Left lung (tissue), 10 donors: ENCODE data around the gene RASL10A. TPM values are rescaled to one million over a fixed set of nuclear protein-coding genes. Genes with fewer than 3 reads are reported as not detected.

Source experiments
- ATAC-seq: fragments of 200-7000 bp; cut with Tn5 transposase; one replicate; pipeline ENCODE4 v1.9.1; 2020; ENCODE audit warnings: moderate library complexity
- DNase-seq, 4 donors: peaks; one replicate each; pipeline ENCODE4 v3.0.0-alpha.2; 2013 to 2020
- H3K27ac ChIP-seq, 2 donors: fragments of 200-600 bp; sonication (generic) in 1 of 2; one replicate each; pipeline versions ENCODE4 v1.5.0 to v1.8.0; 2020 to 2021
- H3K27me3 ChIP-seq, 2 donors: fragments of 200-600 bp; sonication (generic) in 1 of 2; one replicate each; pipeline versions ENCODE4 v1.5.0 to v1.8.0; 2020 to 2021
- H3K36me3 ChIP-seq, 2 donors: fragments of 200-600 bp; sonication (generic) in 1 of 2; one replicate each; pipeline versions ENCODE4 v1.5.0 to v1.8.0; 2020 to 2021
- H3K4me1 ChIP-seq, 2 donors: fragments of 200-600 bp; one replicate each; pipeline ENCODE4 v1.8.0; 2021
- H3K4me3 ChIP-seq, 2 donors: fragments of 200-600 bp; sonication (generic) in 1 of 2; one replicate each; pipeline versions ENCODE4 v1.5.0 to v1.8.0; 2020 to 2021; ENCODE audit warnings: mild to moderate bottlenecking in 1 of 2
- H3K9me3 ChIP-seq, 2 donors: fragments of 200-600 bp; sonication (generic) in 1 of 2; one replicate each; pipeline versions ENCODE4 v1.5.0 to v1.8.0; 2020 to 2021
- CTCF ChIP-seq, 2 donors: fragments of 200-600 bp; sonication (generic) in 1 of 2; IDR thresholded peaks; one replicate each; pipeline versions ENCODE4 v1.5.0 to v1.8.0; 2021; ENCODE audit warnings: antibody characterized with exemption in 2 of 2
- intact Hi-C, 2 donors: fragments of 100-400 bp; cut with DNase I; formaldehyde crosslinking; loops; one replicate each; pipeline versions ENCODE4 v1.11.2 to v1.14.2; 2022
- polyA plus RNA-seq, 6 donors: library from polyadenylated mRNA; unstranded; fragments of 120-200 nt; gene quantifications; one replicate each; pipeline ENCODE4 v1.2.1, GENCODE V29; 2013; ENCODE audit not compliant: insufficient read length in 6 of 6
- total RNA-seq, 2 donors: library from RNA; stranded (reverse); fragmentation: NEBNext Ultra II Directional; extraction: Animal tissue kit (Norgen Biotek cat#: 25700); gene quantifications; one replicate each; pipeline ENCODE4 v1.2.1, GENCODE V29; 2021
- donor health status: DM: no; HTN: yes; CAD: no.
- donor health status: DM: no; HTN: no; CAD: no.

The RASL10A gene
- total and polyA plus RNA-seq, 8 donors, result 0.21 to 1.8 (median 0.52) TPM; not detected in 1

DNA sequence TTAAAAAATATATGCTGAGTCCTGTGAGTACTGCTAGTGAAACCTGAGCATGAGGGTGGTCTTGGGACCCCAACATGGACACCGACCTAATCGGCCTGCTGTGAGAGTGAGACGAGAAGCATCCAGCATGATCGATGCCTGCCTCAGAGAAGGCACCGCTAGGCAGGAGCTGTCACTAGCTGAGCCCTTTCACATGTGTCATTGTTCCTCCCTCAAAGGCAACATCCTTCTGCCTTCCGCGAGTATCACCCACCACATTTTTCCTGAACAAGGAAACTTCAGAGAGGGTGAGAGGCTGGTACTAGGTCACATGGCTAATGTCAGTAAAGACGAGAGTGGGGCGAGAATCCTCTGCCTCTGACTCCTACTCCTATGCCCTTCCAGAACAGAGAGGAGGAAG lies 37.3 kb upstream of the RASL10A start:
- Histone ChIP-seq H3K4me1 (no peaks in the 10 kb centered on the region), H3K27ac (no peak overlapping the region), H3K36me3 (peaks cover 0 to 100% of the 10 kb centered on the region in 2 donors), H3K4me3 (no peak overlapping the region), H3K27me3 (no peaks in the 10 kb centered on the region), H3K9me3 (no peaks in the 10 kb centered on the region)
- no peak for TF ChIP-seq CTCF (IDR thresholded peaks at IDR 0.05)
- no peak for ATAC-seq
- DNase-seq, result no peak
- intact Hi-C loops, result no loop called here

DNA sequence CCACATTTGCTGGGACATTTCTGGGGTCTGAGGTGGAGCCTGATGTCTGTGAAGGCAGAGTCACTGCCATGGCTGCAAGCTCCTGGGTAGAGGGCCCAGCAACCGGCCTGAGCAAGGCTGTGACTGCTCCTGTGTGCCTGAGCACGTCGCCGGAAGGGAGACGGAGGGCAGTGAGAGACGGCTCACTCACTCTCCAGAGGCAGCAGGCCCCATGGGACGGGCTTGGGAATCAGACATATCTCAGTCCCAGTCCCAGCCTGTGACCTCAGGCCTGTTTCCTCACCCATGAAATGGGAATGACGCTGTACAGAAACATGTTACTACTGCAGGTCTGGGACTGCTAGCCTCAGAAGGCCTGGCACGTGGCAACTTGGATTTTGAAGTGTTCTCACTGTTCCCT lies 36.4 kb upstream of the RASL10A start:
- Histone ChIP-seq H3K4me3 (no peak overlapping the region), H3K4me1 (no peaks in the 10 kb centered on the region), H3K36me3 (peaks cover 0 to 100% of the 10 kb centered on the region in 2 donors), H3K27me3 (no peaks in the 10 kb centered on the region), H3K27ac (no peak overlapping the region), H3K9me3 (no peaks in the 10 kb centered on the region)
- intact Hi-C loops, result no loop called here
- no peak for TF ChIP-seq CTCF (IDR thresholded peaks at IDR 0.05)
- DNase-seq (no peak), ATAC-seq (no peak)

- DNase-seq (no peak), ATAC-seq (no peak)
- no peak for TF ChIP-seq CTCF (IDR thresholded peaks at IDR 0.05)
- H3K36me3 ChIP-seq, result peaks cover 0 to 100% of the 10 kb centered on the region in 2 donors
- H3K27me3 ChIP-seq, result no peaks in the 10 kb centered on the region
- H3K27ac ChIP-seq, result no peak overlapping the region
- no peak overlapping the region for H3K4me3 ChIP-seq
- intact Hi-C loops, result no loop called here
- H3K4me1 ChIP-seq, result no peaks in the 10 kb centered on the region
- H3K9me3 ChIP-seq, result no peaks in the 10 kb centered on the region
These were observed 35.5 kb upstream of the RASL10A start for GRCh38 chr22:29351042-29351441.

DNA sequence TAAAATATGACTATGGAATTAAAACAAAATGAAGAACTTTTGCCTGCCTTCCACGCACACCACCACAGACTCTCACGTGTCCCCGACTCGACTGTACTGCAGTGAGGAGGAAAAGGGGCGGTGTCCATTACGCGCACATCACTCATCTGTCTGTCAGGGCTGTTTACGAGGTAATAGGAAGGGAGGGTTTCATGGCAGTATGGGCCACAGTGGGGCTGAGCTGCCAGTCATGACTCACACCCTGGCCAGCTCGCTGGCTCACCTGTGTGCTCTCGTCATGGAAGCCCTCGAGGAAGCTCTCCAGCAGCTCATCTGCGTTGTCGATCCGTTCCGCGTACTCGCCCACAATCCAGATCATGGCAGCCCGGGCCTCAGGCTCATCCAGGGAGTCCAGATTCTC lies 33.5 kb upstream of the RASL10A start:
- no peaks in the 10 kb centered on the region for H3K4me1 ChIP-seq
- no peaks in the 10 kb centered on the region for H3K27me3 ChIP-seq
- TF ChIP-seq CTCF (IDR thresholded peaks at IDR 0.05), result no peak
- ATAC-seq (no peak), DNase-seq (no peak)
- intact Hi-C loops, result no loop called here
- H3K4me3 ChIP-seq, result no peak overlapping the region
- H3K9me3 ChIP-seq, result no peaks in the 10 kb centered on the region
- H3K27ac ChIP-seq, result no peak overlapping the region
- peaks cover 0 to 100% of the 10 kb centered on the region in 2 donors for H3K36me3 ChIP-seq

GRCh38 chr22:29348041-29348440 lies 32.5 kb upstream of the RASL10A start:
- Histone ChIP-seq H3K36me3 (peaks cover 0 to 100% of the 10 kb centered on the region in 2 donors), H3K27me3 (no peaks in the 10 kb centered on the region), H3K4me1 (no peaks in the 10 kb centered on the region), H3K27ac (no peak overlapping the region), H3K4me3 (no peak overlapping the region), H3K9me3 (no peaks in the 10 kb centered on the region)
- ATAC-seq, result no peak
- no peak for TF ChIP-seq CTCF (IDR thresholded peaks at IDR 0.05)
- no peak for DNase-seq
- intact Hi-C loops, result no loop called here
